Coronary artery (tissue), 2 donors: ENCODE data around the gene CEP112.

Experiments
- DNase-seq: peaks from one replicate; pipeline ENCODE4 v3.0.0-alpha.2; 2017; ENCODE audit warnings: low spot score
- H3K27ac ChIP-seq, 2 donors: fragments of 200-600 bp; sonication (generic); one replicate each; pipeline ENCODE4 v1.5.1; 2016 to 2019
- H3K4me3 ChIP-seq: fragments of 200-600 bp; sonication (generic); 2 replicates; pipeline ENCODE4 v1.5.1; 2016; ENCODE audit warnings: mild to moderate bottlenecking, moderate library complexity
- TF ChIP-seq, protein P1 (sequence below): fragments of 200-600 bp; sonication (generic); IDR thresholded peaks from one replicate; pipeline ENCODE4 v1.5.1; 2019; ENCODE audit warnings: antibody characterized with exemption

Gene CEP112

DNA sequence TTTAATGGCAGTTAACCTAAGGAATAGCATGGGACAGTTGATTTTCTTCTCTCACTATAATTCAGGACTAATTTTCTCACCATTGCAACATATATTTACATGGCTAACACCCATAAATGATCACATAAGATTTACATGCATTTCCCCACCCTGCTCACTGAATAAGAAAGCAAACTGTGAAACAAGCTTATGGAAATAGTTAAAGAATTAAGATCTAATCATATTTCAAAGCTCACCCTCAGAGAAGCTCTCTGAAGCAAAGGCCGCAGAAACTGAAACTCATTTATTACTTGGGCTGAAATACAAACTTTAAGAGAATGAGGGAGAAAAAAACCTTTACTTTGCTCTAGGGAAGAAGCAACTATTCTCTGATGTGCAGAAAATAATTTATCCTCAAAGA, 411.8 kb downstream of the CEP112 start:
- Histone ChIP-seq H3K27ac (no peak overlapping the region), H3K4me3 (no peak overlapping the region)
- no peak for DNase-seq
- TF ChIP-seq, protein P1, sequence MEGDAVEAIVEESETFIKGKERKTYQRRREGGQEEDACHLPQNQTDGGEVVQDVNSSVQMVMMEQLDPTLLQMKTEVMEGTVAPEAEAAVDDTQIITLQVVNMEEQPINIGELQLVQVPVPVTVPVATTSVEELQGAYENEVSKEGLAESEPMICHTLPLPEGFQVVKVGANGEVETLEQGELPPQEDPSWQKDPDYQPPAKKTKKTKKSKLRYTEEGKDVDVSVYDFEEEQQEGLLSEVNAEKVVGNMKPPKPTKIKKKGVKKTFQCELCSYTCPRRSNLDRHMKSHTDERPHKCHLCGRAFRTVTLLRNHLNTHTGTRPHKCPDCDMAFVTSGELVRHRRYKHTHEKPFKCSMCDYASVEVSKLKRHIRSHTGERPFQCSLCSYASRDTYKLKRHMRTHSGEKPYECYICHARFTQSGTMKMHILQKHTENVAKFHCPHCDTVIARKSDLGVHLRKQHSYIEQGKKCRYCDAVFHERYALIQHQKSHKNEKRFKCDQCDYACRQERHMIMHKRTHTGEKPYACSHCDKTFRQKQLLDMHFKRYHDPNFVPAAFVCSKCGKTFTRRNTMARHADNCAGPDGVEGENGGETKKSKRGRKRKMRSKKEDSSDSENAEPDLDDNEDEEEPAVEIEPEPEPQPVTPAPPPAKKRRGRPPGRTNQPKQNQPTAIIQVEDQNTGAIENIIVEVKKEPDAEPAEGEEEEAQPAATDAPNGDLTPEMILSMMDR = no peak

DNA sequence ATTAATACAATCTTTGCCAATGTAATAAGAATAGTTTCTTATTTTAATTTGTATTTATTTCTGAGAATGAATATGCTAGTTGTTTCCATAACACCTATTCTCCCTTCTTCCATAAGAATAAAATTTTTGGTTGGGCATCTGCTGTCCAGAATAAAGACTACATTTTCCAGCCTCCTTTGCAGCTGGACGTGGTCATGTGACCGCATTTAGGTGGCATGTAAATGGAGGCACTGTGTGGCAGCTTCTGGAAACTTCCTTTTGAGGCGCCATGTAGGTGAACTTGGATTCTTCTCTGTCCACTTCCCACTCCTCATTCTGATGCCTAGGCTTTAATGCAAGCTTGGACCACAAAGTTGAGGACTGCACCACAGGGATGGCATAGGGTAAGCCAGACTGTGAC, 415.0 kb downstream of the CEP112 start:
- DNase-seq = no peak
- H3K4me3 ChIP-seq = no peak overlapping the region
- TF ChIP-seq, protein P1 = no peak
- no peak overlapping the region for H3K27ac ChIP-seq

DNA sequence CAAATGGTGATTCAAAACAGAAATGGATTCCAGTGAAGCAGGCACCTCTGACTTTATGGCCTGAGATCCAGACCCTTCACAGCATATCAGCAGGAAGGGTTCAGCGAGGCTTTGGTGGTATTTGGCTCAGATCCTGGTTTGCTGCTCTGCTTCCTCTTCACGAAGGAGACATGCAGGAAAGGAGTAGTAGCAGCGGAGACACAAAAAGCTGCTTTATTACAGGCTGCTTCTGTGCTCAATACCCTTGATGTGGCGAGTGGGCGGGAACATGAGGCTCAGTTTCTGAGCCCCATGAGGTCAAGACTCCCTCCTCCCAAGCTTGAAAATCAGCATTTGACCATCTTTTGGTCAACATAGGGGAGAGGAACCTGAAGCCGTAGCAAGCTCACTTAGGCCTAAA, 417.1 kb downstream of the CEP112 start:
- DNase-seq = no peak
- no peak overlapping the region for H3K27ac ChIP-seq
- TF ChIP-seq, protein P1 = no peak
- H3K4me3 ChIP-seq = no peak overlapping the region

DNA sequence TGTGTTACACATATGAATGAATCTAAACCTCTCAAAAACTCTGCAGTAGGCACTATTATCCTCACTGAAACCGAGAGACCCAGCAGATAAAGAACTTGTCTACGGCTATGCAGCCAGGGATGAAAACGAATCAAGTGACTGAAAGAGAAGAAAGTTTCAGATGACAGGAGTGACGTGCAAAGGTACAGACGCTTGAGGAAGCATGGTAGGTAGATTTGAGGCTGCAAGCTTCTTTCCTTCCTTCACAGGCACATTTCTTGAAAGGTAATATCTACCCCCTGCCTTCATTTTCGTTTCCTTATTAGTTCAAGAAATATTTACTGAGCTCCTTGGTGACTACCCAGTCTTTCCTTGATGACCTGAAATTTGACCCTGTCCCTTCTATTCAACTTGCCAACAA, 418.9 kb downstream of the CEP112 start:
- TF ChIP-seq, protein P1 = no peak

DNA sequence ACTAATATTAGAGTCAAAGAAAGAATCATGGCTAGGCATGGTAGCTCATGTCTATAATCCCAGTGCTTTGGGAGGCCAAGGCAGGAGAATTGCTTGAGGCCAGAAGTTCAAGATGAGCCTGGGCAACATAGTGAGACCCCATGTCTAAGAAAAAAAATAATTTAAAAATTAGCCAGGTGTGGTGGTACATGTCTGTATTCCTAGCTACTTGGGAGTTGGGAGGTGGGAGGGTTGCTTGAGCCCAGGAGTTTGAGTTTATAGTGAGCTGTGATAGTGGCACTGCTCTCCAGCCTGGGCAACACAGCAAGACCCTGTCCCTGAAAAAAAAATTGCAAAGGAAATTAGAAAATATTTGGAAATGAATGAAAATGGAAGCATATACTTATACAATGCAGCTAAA, 420.2 kb downstream of the CEP112 start:
- Histone ChIP-seq H3K27ac (no peak overlapping the region), H3K4me3 (no peak overlapping the region)
- DNase-seq = no peak
- TF ChIP-seq, protein P1 = no peak

More for the DNA sequence above, 418.9 kb downstream of the CEP112 start:
- no peak for DNase-seq
- H3K4me3 ChIP-seq = no peak overlapping the region
- H3K27ac ChIP-seq = no peak overlapping the region

DNA sequence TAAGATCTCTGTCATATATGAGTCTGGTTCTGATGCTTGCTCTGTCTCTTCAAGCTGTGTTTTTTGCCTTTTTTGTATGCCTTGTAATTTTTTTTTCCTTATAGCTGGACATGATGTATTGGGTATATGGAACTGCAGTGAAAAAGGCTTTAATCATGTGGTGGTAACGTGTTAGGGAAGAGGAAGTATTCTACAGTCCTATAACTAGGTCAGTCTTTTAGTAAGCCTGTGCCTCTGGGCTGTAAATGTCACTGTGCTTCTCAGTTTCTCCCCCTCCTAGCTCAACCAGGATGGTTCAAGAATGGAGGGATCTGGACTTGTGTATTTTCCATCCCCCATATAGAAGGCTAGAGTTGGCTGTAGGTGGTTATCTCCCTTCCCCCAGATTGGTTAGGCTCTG, 428.1 kb downstream of the CEP112 start:
- TF ChIP-seq, protein P1 = no peak
- Histone ChIP-seq H3K27ac (no peak overlapping the region), H3K4me3 (no peak overlapping the region)
- no peak for DNase-seq

DNA sequence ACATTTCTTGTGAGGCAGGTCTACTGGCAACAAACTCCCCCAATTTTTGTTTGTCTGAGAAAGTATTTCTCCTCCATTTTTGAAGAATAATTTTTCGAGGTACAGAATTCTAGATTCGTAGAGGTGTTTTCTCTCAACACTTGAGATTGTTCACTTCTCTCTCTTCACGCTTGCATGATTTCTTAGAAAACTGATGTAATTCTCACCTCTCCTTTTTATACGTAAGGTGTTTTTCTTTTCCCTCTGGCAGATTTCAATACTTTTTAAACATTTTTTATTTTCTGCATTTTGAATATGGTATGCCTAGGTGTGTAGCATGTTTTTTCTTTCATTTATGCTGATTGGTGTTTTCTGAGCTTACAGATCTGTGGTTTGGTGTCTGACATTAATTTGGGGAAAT, 429.0 kb downstream of the CEP112 start:
- no peak for DNase-seq
- H3K4me3 ChIP-seq = no peak overlapping the region
- TF ChIP-seq, protein P1 = no peak
- H3K27ac ChIP-seq = no peak overlapping the region
